IPS DF 6.9 (cell line): ENCODE measurements around the gene RNU2-63P.
"Not testable (repeated sequence)": the region's sequence is repeated elsewhere in the genome, so short reads cannot be mapped to it uniquely, and the experiment has no call there.

Experiments
- DNase-seq: peaks from one replicate; pipeline ENCODE4 v3.0.0-alpha.2; 2013; ENCODE audit warnings: low read depth, low spot score
- H3K27ac ChIP-seq: one replicate; pipeline ENCODE4 v1.5.1; 2013; ENCODE audit warnings: low read length, control low read depth
- H3K27me3 ChIP-seq: 2 replicates; pipeline ENCODE4 v1.6.1; 2013; ENCODE audit warnings: mild to moderate bottlenecking, low read length; ENCODE audit not compliant: control insufficient read depth, insufficient read depth
- H3K36me3 ChIP-seq: 2 replicates; pipeline ENCODE4 v1.6.1; 2013; ENCODE audit warnings: low read length; ENCODE audit not compliant: control insufficient read depth, insufficient read depth
- H3K4me1 ChIP-seq: 2 replicates; pipeline ENCODE4 v1.6.1; 2013; ENCODE audit warnings: low read length; ENCODE audit not compliant: control insufficient read depth, insufficient read depth
- H3K4me3 ChIP-seq: 2 replicates; pipeline ENCODE4 v1.5.1; 2013; ENCODE audit warnings: mild to moderate bottlenecking, low read length
- H3K9me3 ChIP-seq: 2 replicates; pipeline ENCODE4 v1.6.1; 2013; ENCODE audit warnings: low read length, inconsistent platforms; ENCODE audit not compliant: control insufficient read depth, insufficient read depth
- WGBS: extraction: QIAGEN DNeasy Blood & Tissue Kit; methylation state at CpG from one replicate; pipeline ENCODE4 v1.1.7; 2013; ENCODE audit warnings: mixed read lengths, missing lambda C conversion rate; ENCODE audit not compliant: insufficient read length, insufficient coverage; 5-methylcytosine and 5-hydroxymethylcytosine counted together

Gene RNU2-63P

DNA sequence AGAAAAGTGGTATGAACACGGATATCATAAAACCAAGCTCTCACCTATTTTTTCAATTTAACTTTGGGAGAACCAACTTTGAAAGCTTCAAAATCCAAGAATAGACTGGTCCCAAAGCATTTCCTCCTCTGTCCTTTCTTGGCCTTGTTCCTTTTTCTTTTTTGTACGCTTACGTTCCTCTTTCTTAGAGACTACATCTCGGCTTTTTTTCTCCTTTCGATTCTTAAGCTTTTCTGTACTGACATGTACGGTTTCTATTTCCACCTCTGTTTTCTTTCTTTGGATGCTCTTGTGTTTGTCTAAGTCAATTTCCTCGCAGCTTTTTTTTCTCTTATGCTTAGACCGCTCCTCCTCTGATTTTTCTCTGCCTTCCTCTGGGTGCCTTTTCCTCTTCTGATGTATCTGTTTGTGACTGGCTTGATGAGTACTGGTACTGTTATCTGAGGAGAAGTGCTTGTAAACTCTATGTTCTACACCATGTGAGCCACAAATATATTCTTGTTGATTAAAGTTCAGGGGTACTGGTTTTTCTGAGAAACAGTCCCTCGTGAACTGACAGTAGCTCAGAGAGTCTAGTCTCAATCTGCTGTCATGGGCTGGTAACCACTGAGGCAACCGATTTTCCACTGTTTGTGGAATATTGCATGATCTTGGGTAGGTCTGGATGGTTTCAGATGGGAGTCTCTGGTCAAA lies 11.5 kb upstream of the RNU2-63P start:
- no peaks in the 10 kb centered on the region for H3K36me3 ChIP-seq
- WGBS: no CpG with 5 or more reads among the region's 10 CpGs
- H3K27me3 ChIP-seq: no peaks in the 10 kb centered on the region
- no peak overlapping the region for H3K27ac ChIP-seq
- no peaks in the 10 kb centered on the region for H3K9me3 ChIP-seq
- DNase-seq: no peak
- H3K4me1 ChIP-seq: no peaks in the 10 kb centered on the region
- H3K4me3 ChIP-seq: no peak overlapping the region

DNA sequence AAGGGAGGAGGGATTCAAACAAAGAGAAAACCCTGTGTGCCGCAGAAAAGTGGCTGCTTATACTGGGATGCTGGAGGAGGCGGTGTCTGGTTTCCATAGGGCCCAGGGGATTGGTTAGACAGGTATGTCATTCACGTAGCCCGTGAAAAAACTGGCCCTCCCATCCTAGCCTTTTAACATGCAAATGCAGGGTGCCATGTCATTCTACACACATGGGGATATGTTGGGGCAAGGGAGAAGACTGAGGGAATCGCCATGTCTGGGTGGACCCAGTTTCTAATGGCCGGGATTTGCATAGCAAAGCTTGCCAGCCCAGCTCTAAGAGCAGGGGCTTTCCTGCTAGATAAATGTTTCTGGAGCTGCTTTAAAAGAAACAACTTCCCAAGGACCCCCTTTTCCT lies 8.2 kb upstream of the RNU2-63P start:
- WGBS: no CpG with 5 or more reads among the region's 6 CpGs
- H3K4me1 ChIP-seq: peaks cover under 1% of the 10 kb centered on the region; the same call in 1 of the 2 replicates
- no peak overlapping the region for H3K27ac ChIP-seq
- H3K9me3 ChIP-seq: no peaks in the 10 kb centered on the region
- no peaks in the 10 kb centered on the region for H3K27me3 ChIP-seq
- peak; percentile 81 for DNase-seq
- H3K4me3 ChIP-seq: no peak overlapping the region
- H3K36me3 ChIP-seq: no peaks in the 10 kb centered on the region

DNA sequence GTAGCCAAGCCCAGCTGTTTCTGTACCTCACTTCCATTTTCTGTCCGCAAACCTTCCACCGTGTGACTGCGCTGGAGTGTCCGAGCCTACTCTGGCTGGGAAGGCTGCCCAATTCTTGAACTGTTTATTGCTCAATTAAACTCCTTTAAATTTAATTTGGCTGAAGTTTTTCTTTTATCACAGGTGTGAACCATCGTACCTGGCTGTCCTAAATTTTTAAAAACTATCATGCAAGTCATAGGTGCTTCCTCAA lies 6.2 kb upstream of the RNU2-63P start:
- Histone ChIP-seq H3K27me3 (no peaks in the 10 kb centered on the region), H3K4me1 (peaks cover 6% of the 10 kb centered on the region; the same call in 1 of the 2 replicates), H3K36me3 (no peaks in the 10 kb centered on the region), H3K27ac (no peak overlapping the region), H3K4me3 (no peak overlapping the region), H3K9me3 (no peaks in the 10 kb centered on the region)
- no CpG with 5 or more reads among the region's 5 CpGs for WGBS
- no peak for DNase-seq

DNA sequence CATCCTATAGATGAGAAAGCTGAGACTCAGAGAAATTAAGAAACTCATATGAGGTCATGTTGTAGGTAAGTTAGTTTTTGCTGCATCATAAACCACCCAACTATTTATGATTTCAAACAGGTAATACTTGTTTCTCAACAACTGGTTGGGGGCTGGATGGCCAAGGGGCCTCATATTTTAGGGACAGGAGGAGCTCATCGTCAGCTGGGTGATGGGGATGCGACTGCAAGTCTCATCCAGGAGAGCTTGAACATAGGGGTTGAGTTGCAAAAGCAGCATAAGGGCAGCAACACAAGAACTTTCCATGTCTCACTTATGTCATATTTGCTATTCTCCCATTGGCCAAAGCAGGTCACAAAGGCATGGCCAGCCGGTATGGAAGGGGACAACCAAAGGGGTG lies 3.6 kb upstream of the RNU2-63P start:
- DNase-seq: no peak
- WGBS: no CpG with 5 or more reads among the region's 3 CpGs
- no peak overlapping the region for H3K27ac ChIP-seq
- no peak overlapping the region for H3K4me3 ChIP-seq
- H3K27me3 ChIP-seq: no peaks in the 10 kb centered on the region
- peaks cover 8% of the 10 kb centered on the region for H3K4me1 ChIP-seq
- H3K36me3 ChIP-seq: no peaks in the 10 kb centered on the region
- no peaks in the 10 kb centered on the region for H3K9me3 ChIP-seq

DNA sequence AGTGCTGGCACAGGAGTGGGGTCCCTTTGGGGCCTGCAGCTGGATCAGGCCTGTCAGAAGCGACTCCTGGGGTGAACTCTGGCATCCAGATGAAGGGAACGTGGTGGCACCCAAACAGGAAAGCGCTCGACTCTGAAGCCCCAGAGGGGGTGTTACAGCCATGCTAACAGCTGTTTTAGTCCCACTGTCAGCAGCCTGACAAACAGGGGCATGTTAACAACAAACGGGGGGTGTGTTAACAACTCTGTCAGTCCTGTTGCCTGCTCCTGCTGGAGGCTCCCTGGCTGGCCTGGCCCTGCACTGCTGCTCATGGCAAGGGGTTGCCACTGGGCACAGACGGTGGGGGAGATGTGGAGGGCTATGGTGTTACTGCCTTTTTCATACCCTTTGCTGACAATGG lies 2.6 kb upstream of the RNU2-63P start:
- no peaks in the 10 kb centered on the region for H3K36me3 ChIP-seq
- no peaks in the 10 kb centered on the region for H3K9me3 ChIP-seq
- H3K4me3 ChIP-seq: no peak overlapping the region
- WGBS: no CpG with 5 or more reads among the region's 6 CpGs
- no peaks in the 10 kb centered on the region for H3K27me3 ChIP-seq
- no peak for DNase-seq
- peaks cover 8% of the 10 kb centered on the region for H3K4me1 ChIP-seq
- H3K27ac ChIP-seq: no peak overlapping the region

DNA sequence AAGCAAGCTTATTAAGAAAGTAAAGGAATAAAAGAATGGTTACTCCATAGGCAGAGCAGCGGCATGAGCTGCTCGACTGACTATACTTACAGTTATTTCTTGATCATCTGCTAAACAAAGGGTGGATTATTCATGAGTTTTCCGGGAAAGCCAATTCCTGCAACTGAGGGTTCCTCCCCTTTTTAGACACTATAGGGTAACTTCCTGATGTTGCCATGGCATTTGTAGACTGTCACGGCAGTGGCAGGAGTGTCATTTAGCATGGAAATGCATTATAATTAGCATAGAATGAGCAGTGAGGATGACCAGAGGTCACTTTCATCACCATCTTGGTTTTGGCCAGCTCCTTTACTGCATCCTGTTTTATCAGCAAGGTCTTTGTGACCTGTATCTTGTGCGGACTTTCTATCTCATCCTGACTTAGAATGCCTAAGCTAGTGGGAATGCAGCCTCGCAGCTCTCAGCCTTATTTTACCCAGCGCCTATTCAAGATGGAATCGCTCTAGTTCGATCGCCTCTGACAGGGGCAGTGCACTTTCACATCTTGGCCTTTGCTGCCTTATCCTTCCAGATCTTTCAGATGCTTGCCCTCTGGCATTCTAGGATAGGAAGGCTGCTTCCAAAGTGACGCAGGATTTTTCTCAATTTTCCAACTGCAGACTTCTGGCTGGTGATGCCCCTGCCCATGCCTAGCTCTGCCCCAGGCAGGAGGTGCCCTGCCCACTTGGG lies 1.9 kb upstream of the RNU2-63P start:
- not testable (repeated sequence) for H3K27me3 ChIP-seq, H3K4me3 ChIP-seq, H3K27ac ChIP-seq, H3K9me3 ChIP-seq, DNase-seq, H3K36me3 ChIP-seq, H3K4me1 ChIP-seq
- WGBS: no CpG with 5 or more reads among the region's 11 CpGs

DNA sequence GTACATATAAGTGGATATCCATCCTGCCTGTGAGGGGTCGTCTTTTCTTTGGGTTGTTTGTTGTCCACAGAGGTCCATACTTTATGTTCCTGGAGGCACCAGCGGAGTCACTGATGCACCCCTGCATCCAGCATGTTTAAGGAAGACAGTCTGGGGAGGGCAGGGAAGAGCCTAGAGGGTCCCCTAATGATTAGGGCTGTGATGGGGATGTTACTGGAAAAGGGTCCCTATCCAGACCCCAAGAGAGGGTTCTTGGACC lies 1.4 kb upstream of the RNU2-63P start:
- WGBS: no CpG with 5 or more reads among the region's 2 CpGs
- H3K4me1 ChIP-seq, H3K9me3 ChIP-seq, H3K4me3 ChIP-seq, DNase-seq, H3K27ac ChIP-seq, H3K36me3 ChIP-seq, H3K27me3 ChIP-seq: not testable (repeated sequence)

DNA sequence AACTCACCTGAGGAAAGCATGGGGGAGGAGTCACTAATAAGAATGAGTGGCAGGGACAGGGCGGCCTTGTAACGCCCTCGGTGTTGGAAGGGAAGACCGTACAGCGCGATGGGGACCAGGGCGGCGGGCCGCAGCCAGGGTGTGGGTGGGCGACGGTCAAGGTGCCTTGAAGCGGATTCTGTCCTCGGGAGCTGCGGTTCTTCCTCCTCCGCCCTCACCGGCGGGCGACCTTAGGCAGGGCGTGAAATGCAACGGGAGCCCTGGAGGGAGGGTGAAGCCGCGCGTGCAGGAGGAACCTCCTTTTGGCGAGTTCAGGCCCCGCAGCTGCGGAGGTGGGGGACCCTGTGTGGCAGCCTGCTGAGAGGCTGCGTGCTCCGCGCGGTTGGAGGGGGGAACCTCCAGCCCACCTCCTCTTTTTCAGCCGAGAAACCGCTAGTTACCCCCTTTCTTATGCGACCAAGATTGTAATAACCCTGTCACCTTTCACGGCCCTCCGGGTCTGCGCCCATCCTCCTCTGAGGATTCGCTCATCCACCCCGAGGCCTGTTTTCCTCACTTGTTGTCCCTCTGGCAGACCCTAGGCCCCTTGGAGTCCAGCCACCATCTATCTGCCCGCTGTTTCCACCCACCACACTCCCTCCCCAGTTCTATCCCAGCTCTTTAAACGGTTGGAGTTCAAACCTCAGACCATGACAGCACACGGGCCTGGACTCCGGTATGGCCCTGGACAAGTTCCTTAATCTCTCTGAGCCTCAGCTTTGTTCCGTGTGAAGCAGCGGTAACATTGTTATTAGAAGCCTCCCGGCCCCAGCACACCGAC lies 823 bp upstream of the RNU2-63P start:
- no peaks in the 10 kb centered on the region for H3K36me3 ChIP-seq
- H3K27ac ChIP-seq: no peak overlapping the region
- H3K27me3 ChIP-seq: no peaks in the 10 kb centered on the region
- no CpG with 5 or more reads among the region's 46 CpGs for WGBS
- peaks cover 8% of the 10 kb centered on the region for H3K4me1 ChIP-seq
- H3K9me3 ChIP-seq: no peaks in the 10 kb centered on the region
- DNase-seq: no peak
- H3K4me3 ChIP-seq: peak overlapping the region; percentile 83; the same call in 1 of the 2 replicates

DNA sequence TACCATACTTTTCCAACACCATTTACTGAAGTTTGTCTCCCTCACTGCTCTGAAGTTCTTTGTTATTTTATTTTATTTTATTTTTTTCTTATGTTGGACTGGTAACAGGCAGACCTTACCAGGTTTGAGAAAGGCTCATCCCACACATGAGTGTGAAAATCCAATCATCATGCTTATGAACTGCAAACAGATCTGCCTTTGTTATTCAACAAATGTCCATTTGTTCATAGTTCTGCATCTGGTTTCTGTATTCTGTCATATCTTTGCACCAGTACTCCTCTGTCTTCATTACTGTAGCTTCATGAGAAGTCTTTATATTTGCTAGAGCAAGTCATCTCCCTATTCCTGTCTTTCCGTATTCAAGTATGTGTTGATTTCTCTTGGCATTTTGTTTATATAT lies 5.3 kb downstream of the RNU2-63P start:
- no peaks in the 10 kb centered on the region for H3K4me1 ChIP-seq
- H3K4me3 ChIP-seq: no peak overlapping the region
- no CpG with 5 or more reads among the region's 1 CpG for WGBS
- H3K27me3 ChIP-seq: no peaks in the 10 kb centered on the region
- no peaks in the 10 kb centered on the region for H3K36me3 ChIP-seq
- H3K9me3 ChIP-seq: no peaks in the 10 kb centered on the region
- DNase-seq: no peak
- no peak overlapping the region for H3K27ac ChIP-seq

DNA sequence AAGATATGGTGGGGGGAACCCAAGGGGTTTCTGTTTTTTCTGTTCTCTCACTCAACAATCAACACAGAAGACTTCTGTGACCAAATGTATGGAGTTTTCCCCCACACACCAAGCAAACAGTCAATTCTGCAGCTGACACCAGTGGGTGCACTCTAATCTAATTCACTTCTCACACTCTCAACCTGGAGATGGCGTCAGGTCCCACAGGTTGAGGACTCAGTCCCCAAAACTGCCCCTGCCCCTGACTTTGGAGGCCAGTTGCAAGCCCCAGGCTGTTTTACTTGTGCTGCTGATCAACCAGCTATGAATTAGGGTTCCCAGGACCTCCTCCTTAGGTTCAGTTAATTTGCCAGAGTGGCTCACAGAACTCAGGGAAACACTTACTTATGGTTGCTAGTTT lies 6.2 kb downstream of the RNU2-63P start:
- no CpG with 5 or more reads among the region's 1 CpG for WGBS
- Histone ChIP-seq H3K27me3 (no peaks in the 10 kb centered on the region), H3K4me1 (no peaks in the 10 kb centered on the region), H3K4me3 (no peak overlapping the region), H3K27ac (no peak overlapping the region), H3K9me3 (no peaks in the 10 kb centered on the region), H3K36me3 (no peaks in the 10 kb centered on the region)
- no peak for DNase-seq
